OCI-LY3 (cell line): ENCODE data around the gene SERPINE1.

Experiments used
- H2AFZ ChIP-seq: fragments of 200-600, 300-600 bp; shearing (Covaris generic); 2 replicates; pipeline ENCODE4 v1.6.0; 2014; ENCODE audit warnings: antibody characterized with exemption, low read depth, low read length
- H3K27ac ChIP-seq: fragments of 200-600, 300-600 bp; sonication (generic); 2 replicates; pipeline ENCODE4 v1.5.1; 2014; ENCODE audit warnings: mild to moderate bottlenecking, low read length, moderate library complexity, mixed read lengths
- H3K27me3 ChIP-seq: fragments of 200-600, 300-600 bp; sonication (generic); 2 replicates; pipeline ENCODE4 v1.6.1; 2014; ENCODE audit warnings: low read depth, low read length, mixed read lengths
- H3K36me3 ChIP-seq: fragments of 200-600, 300-600 bp; sonication (generic); replicated peaks from 2 replicates; pipeline ENCODE3; 2014; ENCODE audit warnings: low read depth, low read length, mixed read lengths
- H3K4me1 ChIP-seq: fragments of 300-600, 200-600 bp; sonication (generic); 2 replicates; pipeline ENCODE4 v1.6.1; 2014; ENCODE audit warnings: low read length, mixed read lengths
- H3K4me2 ChIP-seq: fragments of 200-600, 300-600 bp; sonication (generic); 2 replicates; pipeline ENCODE4 v1.6.1; 2014; ENCODE audit warnings: low read length, mixed read lengths
- H3K4me3 ChIP-seq: fragments of 300-600, 200-600 bp; sonication (generic); 2 replicates; pipeline ENCODE4 v1.5.1; 2014; ENCODE audit warnings: antibody characterized with exemption, mild to moderate bottlenecking, low read length, moderate library complexity
- H3K79me2 ChIP-seq: fragments of 300-600, 200-600 bp; shearing (Covaris generic); 2 replicates; pipeline ENCODE4 v1.6.1; 2014; ENCODE audit warnings: mild to moderate bottlenecking, low read length, mixed read lengths
- H3K9ac ChIP-seq: fragments of 300-600, 200-600 bp; shearing (Covaris generic); 2 replicates; pipeline ENCODE4 v1.6.0; 2014; ENCODE audit warnings: mild to moderate bottlenecking, low read length, moderate library complexity
- H3K9me3 ChIP-seq: fragments of 200-600, 300-600 bp; shearing (Covaris generic); 2 replicates; pipeline ENCODE4 v1.6.1; 2014; ENCODE audit warnings: low read length, mixed read lengths; ENCODE audit not compliant: insufficient read depth
- H4K20me1 ChIP-seq: fragments of 200-600, 300-600 bp; sonication (generic); 2 replicates; pipeline ENCODE4 v1.6.1; 2016; ENCODE audit warnings: low read length, mixed read lengths; ENCODE audit not compliant: insufficient read depth
- CTCF ChIP-seq: fragments of 200-600, 300-600 bp; sonication (generic); IDR thresholded peaks from 2 replicates; pipeline ENCODE4 v1.5.1; 2014; ENCODE audit warnings: antibody characterized with exemption, low read length, low read depth
- EZH2phosphoT487 ChIP-seq: fragments of 200-600 bp; shearing (Covaris generic); IDR thresholded peaks from 2 replicates; pipeline ENCODE4 v1.6.1; 2018; ENCODE audit warnings: antibody characterized with exemption, mixed run types, low read depth

Gene SERPINE1

DNA sequence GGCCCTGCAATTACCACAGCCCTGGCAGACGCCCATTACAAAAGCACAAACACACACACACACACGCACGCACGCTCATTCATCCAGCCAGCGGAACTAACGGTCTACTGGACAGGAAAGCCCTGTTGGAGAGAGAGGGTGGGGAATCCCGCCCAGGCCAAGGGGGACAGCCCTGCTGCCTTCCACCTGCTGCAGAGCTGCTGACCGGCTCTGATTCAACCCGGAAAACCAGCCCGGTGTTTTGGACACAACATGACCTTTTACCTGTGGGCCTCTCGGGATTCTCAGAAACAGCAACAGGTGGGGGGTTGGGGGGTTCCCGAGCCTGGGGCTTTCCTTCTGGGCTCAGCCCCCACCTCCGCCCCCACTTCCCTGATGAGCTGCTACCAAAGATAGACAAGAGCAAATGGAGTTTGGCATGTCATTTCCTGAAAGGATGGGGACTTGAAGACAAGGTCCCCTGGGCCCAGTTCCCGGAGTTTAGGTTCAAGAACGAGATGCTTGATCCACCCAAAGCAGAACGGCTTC is 18.5 kb upstream of the SERPINE1 start:
- H4K20me1 ChIP-seq = no peaks in the 10 kb centered on the region
- 0 out of 2 replicates have a peak, but pooled peaks cover 5% of the 10 kb centered on the region for H3K27me3 ChIP-seq
- no peak overlapping the region for H3K27ac ChIP-seq
- H3K79me2 ChIP-seq = no peaks in the 10 kb centered on the region
- H3K36me3 ChIP-seq = no peaks in the 10 kb centered on the region
- H3K9me3 ChIP-seq = no peaks in the 10 kb centered on the region
- TF ChIP-seq CTCF (no peak), EZH2phosphoT487 (no peak)
- no peak overlapping the region for H3K4me3 ChIP-seq
- no peaks in the 10 kb centered on the region for H3K4me1 ChIP-seq
- H3K4me2 ChIP-seq = no peak overlapping the region
- no peak overlapping the region for H3K9ac ChIP-seq
- no peak overlapping the region for H2AFZ ChIP-seq

GRCh38 chr7:101108961-101109360 is 17.9 kb upstream of the SERPINE1 start:
- Histone ChIP-seq H3K4me3 (no peak overlapping the region), H3K9me3 (no peaks in the 10 kb centered on the region), H2AFZ (no peak overlapping the region), H3K27ac (no peak overlapping the region), H3K79me2 (no peaks in the 10 kb centered on the region), H3K4me1 (no peaks in the 10 kb centered on the region), H3K9ac (no peak overlapping the region), H4K20me1 (no peaks in the 10 kb centered on the region), H3K4me2 (no peak overlapping the region), H3K36me3 (no peaks in the 10 kb centered on the region), H3K27me3 (0 out of 2 replicates have a peak, but pooled peaks cover 5% of the 10 kb centered on the region)
- TF ChIP-seq CTCF (no peak), EZH2phosphoT487 (no peak)

DNA sequence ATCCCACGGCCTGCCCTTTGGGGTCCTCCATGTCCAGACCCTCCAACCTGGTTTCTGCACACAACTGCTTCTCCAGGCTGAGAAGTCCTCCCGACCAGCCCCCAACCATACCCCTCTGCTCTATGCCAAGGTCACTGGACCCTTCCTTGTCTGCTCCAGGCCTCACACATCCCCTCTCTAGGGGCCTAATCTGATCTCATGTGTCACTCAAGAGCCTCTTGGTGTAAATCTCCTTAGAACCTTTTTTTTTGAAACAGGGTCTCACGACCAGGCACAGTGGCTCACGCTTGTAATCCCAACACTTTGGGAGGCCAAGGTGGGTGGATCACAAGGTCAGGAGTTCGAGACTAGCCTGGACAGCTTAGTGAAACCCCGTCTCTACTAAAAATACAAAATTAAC is 17.5 kb upstream of the SERPINE1 start:
- H3K9me3 ChIP-seq = no peaks in the 10 kb centered on the region
- no peak overlapping the region for H3K27ac ChIP-seq
- H3K4me2 ChIP-seq = no peak overlapping the region
- no peaks in the 10 kb centered on the region for H3K79me2 ChIP-seq
- no peaks in the 10 kb centered on the region for H3K4me1 ChIP-seq
- no peak overlapping the region for H2AFZ ChIP-seq
- TF ChIP-seq CTCF = no peak
- H3K4me3 ChIP-seq = no peak overlapping the region
- no peaks in the 10 kb centered on the region for H3K36me3 ChIP-seq
- 0 out of 2 replicates have a peak, but pooled peaks cover 5% of the 10 kb centered on the region for H3K27me3 ChIP-seq
- H4K20me1 ChIP-seq = no peaks in the 10 kb centered on the region
- no peak overlapping the region for H3K9ac ChIP-seq

- H3K4me2 ChIP-seq = no peak overlapping the region
These were observed 15.6 kb upstream of the SERPINE1 start for GRCh38 chr7:101111261-101111660.

More at GRCh38 chr7:101111261-101111660, 15.6 kb upstream of the SERPINE1 start:
- H3K36me3 ChIP-seq = no peaks in the 10 kb centered on the region
- no peak overlapping the region for H3K9ac ChIP-seq
- no peak overlapping the region for H3K27ac ChIP-seq
- TF ChIP-seq CTCF (no peak), EZH2phosphoT487 (no peak)
- no peaks in the 10 kb centered on the region for H4K20me1 ChIP-seq
- 0 out of 2 replicates have a peak, but pooled peaks cover 5% of the 10 kb centered on the region for H3K27me3 ChIP-seq
- H3K79me2 ChIP-seq = no peaks in the 10 kb centered on the region
- H3K4me3 ChIP-seq = no peak overlapping the region
- no peaks in the 10 kb centered on the region for H3K9me3 ChIP-seq
- no peak overlapping the region for H2AFZ ChIP-seq
- H3K4me1 ChIP-seq = no peaks in the 10 kb centered on the region
